Posterior vena cava (tissue), 2 donors: ENCODE data around the gene ACVR1. TPM values are rescaled to one million over a fixed set of nuclear protein-coding genes. Genes with fewer than 3 reads are reported as not detected.
A peak's percentile ranks its signal among the peaks of the same experiment; 100 is the strongest.
"Not testable (repeated sequence)": the region's sequence is repeated elsewhere in the genome, so short reads cannot be mapped to it uniquely, and the experiment has no call there.

Experiments
- DNase-seq: peaks from one replicate; pipeline ENCODE4 v3.0.0-alpha.2; 2020; ENCODE audit warnings: low spot score
- intact Hi-C, 2 donors: fragments of 100-400 bp; cut with DNase I; formaldehyde crosslinking; loops; one replicate each; pipeline versions ENCODE4 v1.14.1 to v1.14.2; 2022 to 2023
- total RNA-seq, 2 donors: library from RNA; stranded (reverse); fragmentation: NEBNext Ultra II Directional; extraction: Animal tissue kit (Norgen Biotek cat#: 25700); gene quantifications; one replicate each; pipeline ENCODE4 v1.2.1, GENCODE V29; 2021
- donor health status: DM: yes; HTN: yes; CAD: no.
- donor health status: DM: yes; HTN: yes; CAD: no.

The ACVR1 gene
- total RNA-seq, 2 donors from 2014 or later: 67.4 to 70.3 TPM

GRCh38 chr2:157748371-157749142 lies 127.6 kb downstream of the ACVR1 start:
- intact Hi-C loops: no loop called here
- no peak for DNase-seq

- DNase-seq: peak; percentile 79
- intact Hi-C loops: no loop called here
These were observed 128.3 kb downstream of the ACVR1 start for GRCh38 chr2:157747695-157748370.

GRCh38 chr2:157747280-157747679 lies 128.8 kb downstream of the ACVR1 start:
- no peak for DNase-seq
- intact Hi-C loops: no loop called here

- intact Hi-C loops: no loop called here
- DNase-seq: no peak
These were observed 129.7 kb downstream of the ACVR1 start for GRCh38 chr2:157746234-157746950.

- intact Hi-C loops: no loop called here
- DNase-seq: no peak
These were observed 131.5 kb downstream of the ACVR1 start for GRCh38 chr2:157744571-157745076.

GRCh38 chr2:157743051-157743450 lies 133.1 kb downstream of the ACVR1 start:
- intact Hi-C loops: no loop called here
- no peak for DNase-seq

GRCh38 chr2:157741819-157742484 lies 134.2 kb downstream of the ACVR1 start:
- intact Hi-C loops: no loop called here
- no peak for DNase-seq

GRCh38 chr2:157737656-157738055 lies 138.5 kb downstream of the ACVR1 start:
- DNase-seq: no peak
- intact Hi-C loops: no loop called here

- no peak for DNase-seq
- intact Hi-C loops: no loop called here
These were observed 140.6 kb downstream of the ACVR1 start for GRCh38 chr2:157735532-157735931.

- intact Hi-C loops: no loop called here
These were observed 142.9 kb downstream of the ACVR1 start for GRCh38 chr2:157733263-157733662.

GRCh38 chr2:157732596-157732995 lies 143.5 kb downstream of the ACVR1 start:
- intact Hi-C loops: no loop called here
- no peak for DNase-seq

More at GRCh38 chr2:157733263-157733662, 142.9 kb downstream of the ACVR1 start:
- no peak for DNase-seq

- DNase-seq: no peak
- intact Hi-C loops: no loop called here
These were observed 148.4 kb downstream of the ACVR1 start for GRCh38 chr2:157727693-157728092.

GRCh38 chr2:157726946-157727345 lies 149.2 kb downstream of the ACVR1 start:
- intact Hi-C loops: no loop called here
- DNase-seq: no peak

- intact Hi-C loops: no loop called here
These were observed 150.3 kb downstream of the ACVR1 start for GRCh38 chr2:157725846-157726245.

GRCh38 chr2:157722580-157723234 lies 153.4 kb downstream of the ACVR1 start:
- no peak for DNase-seq
- intact Hi-C loops: no loop called here

More at GRCh38 chr2:157725846-157726245, 150.3 kb downstream of the ACVR1 start:
- no peak for DNase-seq

- no peak for DNase-seq
- intact Hi-C loops: no loop called here
These were observed 155.6 kb downstream of the ACVR1 start for GRCh38 chr2:157720504-157720903.

- intact Hi-C loops: not testable (repeated sequence)
These were observed 171.5 kb downstream of the ACVR1 start for GRCh38 chr2:157704653-157705052.

GRCh38 chr2:157704148-157704547 lies 172.0 kb downstream of the ACVR1 start:
- DNase-seq, intact Hi-C loops: not testable (repeated sequence)

More at GRCh38 chr2:157704653-157705052, 171.5 kb downstream of the ACVR1 start:
- DNase-seq: not testable (repeated sequence)

GRCh38 chr2:157699806-157700205 lies 176.3 kb downstream of the ACVR1 start:
- DNase-seq: no peak
- intact Hi-C loops: no loop called here
